Breast epithelium (tissue), 4 donors: ENCODE results near the gene CDK14. TPM values are rescaled to one million over a fixed set of nuclear protein-coding genes. Genes with fewer than 3 reads are reported as not detected.
A peak's percentile ranks its signal among the peaks of the same experiment; 100 is the strongest.

Experiments
- DNase-seq, 2 donors: peaks; one replicate each; pipeline ENCODE4 v3.0.0-alpha.2; 2019; ENCODE audit warnings: low spot score in 2 of 2
- H3K27ac ChIP-seq, 2 donors: fragments of 200-600 bp; sonication (generic) in 1 of 2; one replicate each; pipeline ENCODE4 v1.5.1; 2016 to 2019; ENCODE audit warnings: mild to moderate bottlenecking in 1 of 2
- H3K27me3 ChIP-seq, 2 donors: fragments of 200-600 bp; sonication (generic) in 1 of 2; one replicate each; pipeline versions ENCODE4 v1.5.1 to v1.6.0; 2017 to 2019; ENCODE audit warnings: control low read depth in 1 of 2, mild to moderate bottlenecking in 1 of 2
- H3K36me3 ChIP-seq: fragments of 200-600 bp; one replicate; pipeline ENCODE4 v1.5.1; 2019
- H3K4me1 ChIP-seq, 2 donors: fragments of 200-600 bp; sonication (generic); one replicate each; pipeline ENCODE4 v1.5.1; 2016 to 2019; ENCODE audit warnings: control low read depth in 1 of 2
- H3K4me3 ChIP-seq, 3 donors: fragments of 200-600 bp; sonication (generic); 1 replicate in 2 of 3; 2 replicates in 1 of 3; pipeline ENCODE4 v1.5.1; 2016 to 2019; ENCODE audit warnings: mild to moderate bottlenecking in 3 of 3, moderate library complexity in 2 of 3
- H3K9me3 ChIP-seq, 2 donors: fragments of 200-600 bp; sonication (generic) in 1 of 2; one replicate each; pipeline ENCODE4 v1.5.1; 2016 to 2019; ENCODE audit warnings: control low read depth in 1 of 2
- CTCF ChIP-seq, 3 donors: fragments of 450-650 bp; IDR thresholded peaks; one replicate each; pipeline ENCODE4 v1.5.1; 2016 to 2017; ENCODE audit warnings: antibody characterized with exemption in 3 of 3, mild to moderate bottlenecking in 3 of 3, moderate library complexity in 3 of 3
- POLR2A ChIP-seq: fragments of 450-650 bp; IDR thresholded peaks from one replicate; pipeline ENCODE4 v1.6.1; 2016; ENCODE audit warnings: antibody characterized with exemption, mild to moderate bottlenecking, moderate library complexity
- POLR2AphosphoS5 ChIP-seq, 3 donors: sonication (generic); formaldehyde crosslinking; IDR thresholded peaks; one replicate each; pipeline ENCODE4 v1.6.1; 2017; ENCODE audit warnings: antibody characterized with exemption in 3 of 3
- intact Hi-C: fragments of 100-400 bp; cut with DNase I; formaldehyde crosslinking; loops from one replicate; pipeline ENCODE4 v1.15.1; 2023; ENCODE audit warnings: low total_unique reads
- total RNA-seq, 3 donors: library from RNA; depleted of rRNA; stranded (reverse); fragments of >200 nt; gene quantifications; one replicate each; pipeline ENCODE4 v1.1.0, GENCODE V29; 2016

The CDK14 gene
- total RNA-seq, 3 donors from 2014 or later, result 16.3 to 64.7 (median 29.8) TPM

GRCh38 chr7:91151916-91152315 is 555.8 kb downstream of the CDK14 start:
- no peaks in the 10 kb centered on the region for H3K4me1 ChIP-seq
- no peak for DNase-seq

GRCh38 chr7:91156316-91157185 is 560.4 kb downstream of the CDK14 start:
- no peaks in the 10 kb centered on the region for H3K36me3 ChIP-seq
- no peak overlapping the region for H3K27ac ChIP-seq
- no peak for TF ChIP-seq CTCF (IDR thresholded peaks at IDR 0.05)
- TF ChIP-seq POLR2A, result no peak
- no peak for TF ChIP-seq POLR2AphosphoS5 (IDR thresholded peaks at IDR 0.05)
- H3K27me3 ChIP-seq, result no peaks in the 10 kb centered on the region
- no peaks in the 10 kb centered on the region for H3K9me3 ChIP-seq
- no peaks in the 10 kb centered on the region for H3K4me1 ChIP-seq
- no peak for DNase-seq
- H3K4me3 ChIP-seq, result no peak overlapping the region
- intact Hi-C loops, result loop anchor here (10.0 kb wide), 1 partner anchor 1582 kb away; no protein-coding TSS in a partner anchor

More at GRCh38 chr7:91151916-91152315, 555.8 kb downstream of the CDK14 start:
- intact Hi-C loops, result loop anchor here (10.0 kb wide), 1 partner anchor 1577 kb away; no protein-coding TSS in a partner anchor
- H3K27ac ChIP-seq, result no peak overlapping the region
- TF ChIP-seq CTCF (IDR thresholded peaks at IDR 0.05) (no peak), POLR2A (no peak), POLR2AphosphoS5 (IDR thresholded peaks at IDR 0.05) (no peak)
- H3K4me3 ChIP-seq, result no peak overlapping the region
- H3K27me3 ChIP-seq, result no peaks in the 10 kb centered on the region
- no peaks in the 10 kb centered on the region for H3K9me3 ChIP-seq
- no peaks in the 10 kb centered on the region for H3K36me3 ChIP-seq

GRCh38 chr7:91157579-91158320 is 561.6 kb downstream of the CDK14 start:
- H3K36me3 ChIP-seq, result no peaks in the 10 kb centered on the region
- no peaks in the 10 kb centered on the region for H3K9me3 ChIP-seq
- no peak for DNase-seq
- intact Hi-C loops, result loop anchor here (10.0 kb wide), 1 partner anchor 1583 kb away; no protein-coding TSS in a partner anchor
- no peak for TF ChIP-seq CTCF (IDR thresholded peaks at IDR 0.05)
- TF ChIP-seq POLR2AphosphoS5 (IDR thresholded peaks at IDR 0.05), result no peak
- TF ChIP-seq POLR2A, result no peak
- no peaks in the 10 kb centered on the region for H3K4me1 ChIP-seq
- no peak overlapping the region for H3K4me3 ChIP-seq
- no peaks in the 10 kb centered on the region for H3K27me3 ChIP-seq
- no peak overlapping the region for H3K27ac ChIP-seq

GRCh38 chr7:91162436-91162835 is 566.3 kb downstream of the CDK14 start:
- H3K27me3 ChIP-seq, result no peaks in the 10 kb centered on the region
- H3K36me3 ChIP-seq, result no peaks in the 10 kb centered on the region
- DNase-seq, result no peak
- no peaks in the 10 kb centered on the region for H3K4me1 ChIP-seq
- H3K27ac ChIP-seq, result no peak overlapping the region
- TF ChIP-seq POLR2AphosphoS5 (IDR thresholded peaks at IDR 0.05) (no peak), POLR2A (no peak), CTCF (IDR thresholded peaks at IDR 0.05) (no peak)
- H3K4me3 ChIP-seq, result no peak overlapping the region
- intact Hi-C loops, result no loop called here
- no peaks in the 10 kb centered on the region for H3K9me3 ChIP-seq

GRCh38 chr7:91164506-91164905 is 568.4 kb downstream of the CDK14 start:
- intact Hi-C loops, result no loop called here
- DNase-seq, result no peak
- Histone ChIP-seq H3K36me3 (no peaks in the 10 kb centered on the region), H3K4me1 (no peaks in the 10 kb centered on the region), H3K9me3 (no peaks in the 10 kb centered on the region), H3K27ac (peak overlapping the region in 1 of 2 donors; percentile 16), H3K4me3 (no peak overlapping the region), H3K27me3 (no peaks in the 10 kb centered on the region)
- TF ChIP-seq POLR2AphosphoS5 (IDR thresholded peaks at IDR 0.05) (no peak), CTCF (IDR thresholded peaks at IDR 0.05) (no peak), POLR2A (no peak)
